Keratinocyte (primary cell): Measurements from ENCODE around the gene SLC51B. TPM values are rescaled to one million over a fixed set of nuclear protein-coding genes. Genes with fewer than 3 reads are reported as not detected.

Experiments
- DNase-seq: peaks from one replicate; pipeline ENCODE4 v3.0.0-alpha.2; 2011; ENCODE audit warnings: low read depth, missing footprints, low spot score
- FAIRE-seq: peaks from 2 replicates; lab custom pipeline; 2011; peaks lifted over from hg19 to GRCh38; lab: Jason Lieb, UNC
- H2AFZ ChIP-seq: 2 replicates; pipeline ENCODE4 v1.6.0; 2012; ENCODE audit warnings: low read length, control low read depth, inconsistent platforms; ENCODE audit not compliant: control insufficient read depth
- H3K27ac ChIP-seq: 2 replicates; pipeline ENCODE4 v1.5.1; 2011; ENCODE audit warnings: low read length; ENCODE audit not compliant: control insufficient read depth, insufficient read depth
- H3K27me3 ChIP-seq: 3 replicates; pipeline ENCODE4 v1.6.0; 2011; ENCODE audit warnings: low read length; ENCODE audit not compliant: control insufficient read depth, insufficient read depth; ENCODE audit errors: extremely low read depth
- H3K36me3 ChIP-seq, 2 experiments: 2 replicates in 1 of 2; 3 replicates in 1 of 2; pipeline ENCODE4 v1.5.1; 2011; ENCODE audit warnings: low read length in 2 of 2, mild to moderate bottlenecking in 1 of 2; ENCODE audit not compliant: control insufficient read depth in 2 of 2, insufficient read depth in 2 of 2; ENCODE audit errors: extremely low read depth in 1 of 2
- H3K4me1 ChIP-seq: 3 replicates; pipeline ENCODE4 v1.5.1; 2011; ENCODE audit warnings: low read length; ENCODE audit not compliant: control insufficient read depth, insufficient read depth; ENCODE audit errors: extremely low read depth
- H3K4me2 ChIP-seq: 3 replicates; pipeline ENCODE4 v1.6.0; 2011; ENCODE audit warnings: low read depth, low read length; ENCODE audit not compliant: control insufficient read depth, insufficient read depth; ENCODE audit errors: extremely low read depth
- H3K4me3 ChIP-seq, 3 experiments: fragments of 200-600 bp in 1 of 3; sonication (generic) in 1 of 3; 2 replicates in 2 of 3; 3 replicates in 1 of 3; pipeline ENCODE4 v1.5.1; 2011 to 2016; ENCODE audit warnings: low read length in 3 of 3, mild to moderate bottlenecking in 3 of 3, control low read depth in 2 of 3, inconsistent platforms in 1 of 3, low read depth in 1 of 3, mixed read lengths in 1 of 3, mixed run types in 1 of 3, moderate library complexity in 1 of 3; ENCODE audit not compliant: control insufficient read depth in 2 of 3, insufficient read depth in 2 of 3; ENCODE audit errors: extremely low read depth in 1 of 3
- H3K79me2 ChIP-seq: 2 replicates; pipeline ENCODE4 v1.6.0; 2012; ENCODE audit warnings: low read length; ENCODE audit not compliant: control insufficient read depth, insufficient read depth
- H3K9ac ChIP-seq: 3 replicates; pipeline ENCODE4 v1.6.0; 2011; ENCODE audit warnings: low read length; ENCODE audit not compliant: control insufficient read depth, insufficient read depth; ENCODE audit errors: extremely low read depth
- H3K9me1 ChIP-seq: 3 replicates; pipeline ENCODE4 v1.6.0; 2011; ENCODE audit warnings: low read length; ENCODE audit not compliant: control insufficient read depth, insufficient read depth; ENCODE audit errors: extremely low read depth
- H3K9me3 ChIP-seq: 2 replicates; pipeline ENCODE4 v1.5.1; 2012; ENCODE audit warnings: low read depth, low read length; ENCODE audit not compliant: control insufficient read depth
- H4K20me1 ChIP-seq: 3 replicates; pipeline ENCODE4 v1.6.0; 2011; ENCODE audit warnings: low read length; ENCODE audit not compliant: control insufficient read depth, insufficient read depth; ENCODE audit errors: extremely low read depth
- CTCF ChIP-seq, 3 experiments: IDR thresholded peaks in 1 of 3; conservative IDR thresholded peaks in 1 of 3; optimal IDR thresholded peaks in 1 of 3; 2 replicates in 2 of 3; 3 replicates in 1 of 3; pipeline versions ENCODE3 to v1.5.1; 2011; ENCODE audit warnings: low read length in 3 of 3, mild to moderate bottlenecking in 3 of 3, moderate library complexity in 2 of 3, control low read depth in 1 of 3, inconsistent platforms in 1 of 3; ENCODE audit not compliant: insufficient read depth in 2 of 3; ENCODE audit errors: extremely low read depth in 1 of 3
- EZH2 ChIP-seq: IDR thresholded peaks from one replicate; pipeline ENCODE4 v1.6.1; 2012; ENCODE audit warnings: inconsistent platforms, mild to moderate bottlenecking, low read length, moderate library complexity
- dilution Hi-C: fragments of 300-500 bp; cut with MboI; formaldehyde crosslinking; loops from one replicate; pipeline ENCODE4 v1.7.0; 2020; ENCODE audit warnings: low sequenced_read_pairs; ENCODE audit not compliant: extremely low pct_ligation_motif_present
- polyA plus RNA-seq, 5 experiments: library from polyadenylated mRNA; depleted of rRNA in 3 of 5; stranded (reverse) in 3 of 5; stranded (forward) in 1 of 5; unstranded in 1 of 5; fragments of >200 nt; gene quantifications; 1 replicate in 1 of 5; 2 replicates in 3 of 5; 3 replicates in 1 of 5; pipeline versions ENCODE4 v1.2.1 to v1.2.3, GENCODE V29; 2011 to 2012; ENCODE audit warnings: missing spikeins in 2 of 5, low read depth in 1 of 5, low replicate concordance in 1 of 5

Gene SLC51B
- polyA plus RNA-seq, 1 donor (not counting 4 experiments of a cell fraction or from before 2014, with no cell fraction given): not detected

GRCh38 chr15:65085990-65086679 lies 40.9 kb downstream of the SLC51B start:
- Histone ChIP-seq H3K27me3 (peaks cover 12% of the 10 kb centered on the region), H3K9ac (no peak overlapping the region), H3K36me3 (no peaks in the 10 kb centered on the region), H3K4me2 (no peak overlapping the region), H3K4me1 (peaks cover 4% of the 10 kb centered on the region), H3K27ac (no peak overlapping the region), H3K79me2 (no peaks in the 10 kb centered on the region), H2AFZ (no peak overlapping the region), H3K9me3 (no peaks in the 10 kb centered on the region), H4K20me1 (peaks cover 3% of the 10 kb centered on the region), H3K4me3 (no peak overlapping the region), H3K9me1 (no peaks in the 10 kb centered on the region)
- DNase-seq (no peak), FAIRE-seq (no peak)
- TF ChIP-seq EZH2 (no peak), CTCF (optimal IDR thresholded peaks at IDR 0.05 in 1 of 3, IDR thresholded peaks at IDR 0.05 in 1 of 3, conservative IDR thresholded peaks at IDR 0.05 in 1 of 3; ENCODE audit: extremely low read depth in 1 of 3, insufficient read depth in 2 of 3, low read length in 3 of 3) (peak; percentile 44 to 74 (median 61))
- dilution Hi-C loops: no loop called here

- Histone ChIP-seq H3K9ac (no peak overlapping the region), H3K9me3 (no peaks in the 10 kb centered on the region), H3K9me1 (no peaks in the 10 kb centered on the region), H2AFZ (peak overlapping the region; percentile 3), H3K36me3 (no peaks in the 10 kb centered on the region), H3K4me3 (no peak overlapping the region), H4K20me1 (peaks cover 3% of the 10 kb centered on the region), H3K4me2 (peak overlapping the region; percentile 35), H3K27me3 (peaks cover 12% of the 10 kb centered on the region), H3K4me1 (peaks cover 4% of the 10 kb centered on the region), H3K27ac (no peak overlapping the region), H3K79me2 (no peaks in the 10 kb centered on the region)
- TF ChIP-seq CTCF (optimal IDR thresholded peaks at IDR 0.05 in 1 of 3, IDR thresholded peaks at IDR 0.05 in 1 of 3, conservative IDR thresholded peaks at IDR 0.05 in 1 of 3; ENCODE audit: extremely low read depth in 1 of 3, insufficient read depth in 2 of 3, low read length in 3 of 3): peak; percentile 18 to 35 (median 23)
- no peak for TF ChIP-seq EZH2
- FAIRE-seq: no peak
- dilution Hi-C loops: no loop called here
- DNase-seq: no peak
Observed at GRCh38 chr15:65086680-65087111, 41.5 kb downstream of the SLC51B start.
